ENCODE data around the gene ITPKC. TPM values are rescaled to one million over a fixed set of nuclear protein-coding genes. Genes with fewer than 3 reads are reported as not detected.

ITPKC gene
- total and polyA plus RNA-seq, 2 of the 13 experiments (the other 11 are each of a cell fraction or from before 2014, with no cell fraction given), result 6.9 to 11.2 TPM

DNA sequence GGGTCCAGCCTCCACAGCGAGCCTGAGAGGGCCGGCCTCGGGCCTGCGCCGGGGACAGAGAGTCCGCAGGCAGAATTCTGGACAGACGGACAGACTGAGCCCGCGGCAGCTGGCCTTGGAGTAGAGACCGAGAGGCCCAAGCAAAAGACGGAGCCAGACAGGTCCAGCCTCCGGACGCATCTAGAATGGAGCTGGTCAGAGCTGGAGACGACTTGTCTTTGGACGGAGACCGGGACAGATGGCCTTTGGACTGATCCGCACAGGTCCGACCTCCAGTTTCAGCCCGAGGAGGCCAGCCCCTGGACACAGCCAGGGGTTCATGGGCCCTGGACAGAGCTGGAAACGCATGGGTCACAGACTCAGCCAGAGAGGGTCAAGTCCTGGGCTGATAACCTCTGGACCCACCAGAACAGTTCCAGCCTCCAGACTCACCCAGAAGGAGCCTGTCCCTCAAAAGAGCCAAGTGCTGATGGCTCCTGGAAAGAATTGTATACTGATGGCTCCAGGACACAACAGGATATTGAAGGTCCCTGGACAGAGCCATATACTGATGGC is 490 bp downstream of the ITPKC start (continued):
- TF ChIP-seq, protein P1, sequence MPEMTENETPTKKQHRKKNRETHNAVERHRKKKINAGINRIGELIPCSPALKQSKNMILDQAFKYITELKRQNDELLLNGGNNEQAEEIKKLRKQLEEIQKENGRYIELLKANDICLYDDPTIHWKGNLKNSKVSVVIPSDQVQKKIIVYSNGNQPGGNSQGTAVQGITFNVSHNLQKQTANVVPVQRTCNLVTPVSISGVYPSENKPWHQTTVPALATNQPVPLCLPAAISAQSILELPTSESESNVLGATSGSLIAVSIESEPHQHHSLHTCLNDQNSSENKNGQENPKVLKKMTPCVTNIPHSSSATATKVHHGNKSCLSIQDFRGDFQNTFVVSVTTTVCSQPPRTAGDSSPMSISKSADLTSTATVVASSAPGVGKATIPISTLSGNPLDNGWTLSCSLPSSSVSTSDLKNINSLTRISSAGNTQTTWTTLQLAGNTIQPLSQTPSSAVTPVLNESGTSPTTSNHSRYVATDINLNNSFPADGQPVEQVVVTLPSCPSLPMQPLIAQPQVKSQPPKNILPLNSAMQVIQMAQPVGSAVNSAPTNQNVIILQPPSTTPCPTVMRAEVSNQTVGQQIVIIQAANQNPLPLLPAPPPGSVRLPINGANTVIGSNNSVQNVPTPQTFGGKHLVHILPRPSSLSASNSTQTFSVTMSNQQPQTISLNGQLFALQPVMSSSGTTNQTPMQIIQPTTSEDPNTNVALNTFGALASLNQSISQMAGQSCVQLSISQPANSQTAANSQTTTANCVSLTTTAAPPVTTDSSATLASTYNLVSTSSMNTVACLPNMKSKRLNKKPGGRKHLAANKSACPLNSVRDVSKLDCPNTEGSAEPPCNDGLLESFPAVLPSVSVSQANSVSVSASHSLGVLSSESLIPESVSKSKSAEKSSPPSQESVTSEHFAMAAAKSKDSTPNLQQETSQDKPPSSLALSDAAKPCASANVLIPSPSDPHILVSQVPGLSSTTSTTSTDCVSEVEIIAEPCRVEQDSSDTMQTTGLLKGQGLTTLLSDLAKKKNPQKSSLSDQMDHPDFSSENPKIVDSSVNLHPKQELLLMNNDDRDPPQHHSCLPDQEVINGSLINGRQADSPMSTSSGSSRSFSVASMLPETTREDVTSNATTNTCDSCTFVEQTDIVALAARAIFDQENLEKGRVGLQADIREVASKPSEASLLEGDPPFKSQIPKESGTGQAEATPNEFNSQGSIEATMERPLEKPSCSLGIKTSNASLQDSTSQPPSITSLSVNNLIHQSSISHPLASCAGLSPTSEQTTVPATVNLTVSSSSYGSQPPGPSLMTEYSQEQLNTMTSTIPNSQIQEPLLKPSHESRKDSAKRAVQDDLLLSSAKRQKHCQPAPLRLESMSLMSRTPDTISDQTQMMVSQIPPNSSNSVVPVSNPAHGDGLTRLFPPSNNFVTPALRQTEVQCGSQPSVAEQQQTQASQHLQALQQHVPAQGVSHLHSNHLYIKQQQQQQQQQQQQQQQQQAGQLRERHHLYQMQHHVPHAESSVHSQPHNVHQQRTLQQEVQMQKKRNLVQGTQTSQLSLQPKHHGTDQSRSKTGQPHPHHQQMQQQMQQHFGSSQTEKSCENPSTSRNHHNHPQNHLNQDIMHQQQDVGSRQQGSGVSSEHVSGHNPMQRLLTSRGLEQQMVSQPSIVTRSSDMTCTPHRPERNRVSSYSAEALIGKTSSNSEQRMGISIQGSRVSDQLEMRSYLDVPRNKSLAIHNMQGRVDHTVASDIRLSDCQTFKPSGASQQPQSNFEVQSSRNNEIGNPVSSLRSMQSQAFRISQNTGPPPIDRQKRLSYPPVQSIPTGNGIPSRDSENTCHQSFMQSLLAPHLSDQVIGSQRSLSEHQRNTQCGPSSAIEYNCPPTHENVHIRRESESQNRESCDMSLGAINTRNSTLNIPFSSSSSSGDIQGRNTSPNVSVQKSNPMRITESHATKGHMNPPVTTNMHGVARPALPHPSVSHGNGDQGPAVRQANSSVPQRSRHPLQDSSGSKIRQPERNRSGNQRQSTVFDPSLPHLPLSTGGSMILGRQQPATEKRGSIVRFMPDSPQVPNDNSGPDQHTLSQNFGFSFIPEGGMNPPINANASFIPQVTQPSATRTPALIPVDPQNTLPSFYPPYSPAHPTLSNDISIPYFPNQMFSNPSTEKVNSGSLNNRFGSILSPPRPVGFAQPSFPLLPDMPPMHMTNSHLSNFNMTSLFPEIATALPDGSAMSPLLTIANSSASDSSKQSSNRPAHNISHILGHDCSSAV (CRISPR knock-in tag; IDR thresholded peaks at IDR 0.05; ENCODE audit: borderline replicate concordance), result no peak
- TF ChIP-seq MED13 (CRISPR knock-in tag; IDR thresholded peaks at IDR 0.05) (no peak), ZBTB1 (CRISPR knock-in tag; IDR thresholded peaks at IDR 0.05; ENCODE audit: borderline replicate concordance) (no peak), NR2F6 (IDR thresholded peaks at IDR 0.05) (peak; percentile 53; the same call in 1 of the 2 replicates), NR2F6 (CRISPR knock-in tag; IDR thresholded peaks at IDR 0.05) (no peak), THYN1 (CRISPR knock-in tag; IDR thresholded peaks at IDR 0.05; ENCODE audit: borderline replicate concordance, low read depth) (no peak), YEATS2 (CRISPR knock-in tag; IDR thresholded peaks at IDR 0.05; ENCODE audit: borderline replicate concordance) (no peak), ZNF607 (CRISPR knock-in tag; IDR thresholded peaks at IDR 0.05; ENCODE audit: borderline replicate concordance) (no peak), ZNF468 (CRISPR knock-in tag; IDR thresholded peaks at IDR 0.05) (0 out of 2 replicates have a peak, but pooled peaks have one; percentile 30), GATAD1 (CRISPR knock-in tag; IDR thresholded peaks at IDR 0.05) (no peak), SAFB2 (CRISPR knock-in tag; IDR thresholded peaks at IDR 0.05; ENCODE audit: borderline replicate concordance, low read depth) (no peak), LCORL (IDR thresholded peaks at IDR 0.05) (no peak), LCORL (CRISPR knock-in tag; IDR thresholded peaks at IDR 0.05) (no peak), NFRKB (IDR thresholded peaks at IDR 0.05) (no peak), ZNF747 (CRISPR knock-in tag; IDR thresholded peaks at IDR 0.05; ENCODE audit: borderline replicate concordance) (no peak), SNAI1 (CRISPR knock-in tag; IDR thresholded peaks at IDR 0.05; ENCODE audit: borderline replicate concordance) (0 out of 2 replicates have a peak, but pooled peaks have one; percentile 70), TBL1XR1 (IDR thresholded peaks at IDR 0.05; ENCODE audit: borderline replicate concordance, low read length, partially characterized antibody) (no peak), SOX13 (IDR thresholded peaks at IDR 0.05) (no peak), SOX13 (CRISPR knock-in tag; conservative IDR thresholded peaks at IDR 0.05 in 1 of 2, IDR thresholded peaks at IDR 0.05 in 1 of 2) (no peak), ZNF839 (CRISPR knock-in tag; IDR thresholded peaks at IDR 0.05; ENCODE audit: borderline replicate concordance) (no peak), PAF1 (CRISPR knock-in tag; IDR thresholded peaks at IDR 0.05) (no peak)
- TF ChIP-seq, protein P2, sequence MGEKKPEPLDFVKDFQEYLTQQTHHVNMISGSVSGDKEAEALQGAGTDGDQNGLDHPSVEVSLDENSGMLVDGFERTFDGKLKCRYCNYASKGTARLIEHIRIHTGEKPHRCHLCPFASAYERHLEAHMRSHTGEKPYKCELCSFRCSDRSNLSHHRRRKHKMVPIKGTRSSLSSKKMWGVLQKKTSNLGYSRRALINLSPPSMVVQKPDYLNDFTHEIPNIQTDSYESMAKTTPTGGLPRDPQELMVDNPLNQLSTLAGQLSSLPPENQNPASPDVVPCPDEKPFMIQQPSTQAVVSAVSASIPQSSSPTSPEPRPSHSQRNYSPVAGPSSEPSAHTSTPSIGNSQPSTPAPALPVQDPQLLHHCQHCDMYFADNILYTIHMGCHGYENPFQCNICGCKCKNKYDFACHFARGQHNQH (CRISPR knock-in tag; IDR thresholded peaks at IDR 0.05), result no peak
- TF ChIP-seq, protein P3, sequence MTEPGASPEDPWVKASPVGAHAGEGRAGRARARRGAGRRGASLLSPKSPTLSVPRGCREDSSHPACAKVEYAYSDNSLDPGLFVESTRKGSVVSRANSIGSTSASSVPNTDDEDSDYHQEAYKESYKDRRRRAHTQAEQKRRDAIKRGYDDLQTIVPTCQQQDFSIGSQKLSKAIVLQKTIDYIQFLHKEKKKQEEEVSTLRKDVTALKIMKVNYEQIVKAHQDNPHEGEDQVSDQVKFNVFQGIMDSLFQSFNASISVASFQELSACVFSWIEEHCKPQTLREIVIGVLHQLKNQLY (CRISPR knock-in tag; IDR thresholded peaks at IDR 0.05), result no peak

Data from HepG2 (cell line).